GM19324 (cell line): Measurements from ENCODE around the gene UBE2Z.
"Not testable (repeated sequence)": the region's sequence is repeated elsewhere in the genome, so short reads cannot be mapped to it uniquely, and the experiment has no call there.

Source experiments
- ATAC-seq: cut with Tn5 transposase; IDR thresholded peaks from one replicate; pipeline ENCODE4 v1.9.1; 2021; ENCODE audit warnings: mild to moderate bottlenecking, moderate library complexity; ENCODE audit not compliant: unreplicated experiment, low FRiP score

Gene UBE2Z

GRCh38 chr17:48908047-48908843, at the start of gene UBE2Z:
UBE2Z (plus strand) TSS chr17:48908407; CDS start chr17:48908504, 97 bp downstream.
- peak; percentile 92 for ATAC-seq

GRCh38 chr17:48860034-48860433, 48.2 kb upstream of the UBE2Z start:
- no peak for ATAC-seq

GRCh38 chr17:48860456-48860855, 47.8 kb upstream of the UBE2Z start:
- no peak for ATAC-seq

GRCh38 chr17:48868916-48869500, 39.2 kb upstream of the UBE2Z start:
- no peak for ATAC-seq

- ATAC-seq = no peak
Measured at GRCh38 chr17:48869821-48870318, 38.3 kb upstream of the UBE2Z start.

GRCh38 chr17:48871035-48871550, 37.1 kb upstream of the UBE2Z start:
- ATAC-seq = no peak

- no peak for ATAC-seq
Measured at GRCh38 chr17:48871551-48872351, 36.5 kb upstream of the UBE2Z start.

GRCh38 chr17:48872409-48872808, 35.8 kb upstream of the UBE2Z start:
- ATAC-seq = not testable (repeated sequence)

- no peak for ATAC-seq
Measured at GRCh38 chr17:48873209-48873608, 35.0 kb upstream of the UBE2Z start.

- ATAC-seq = no peak
Measured at GRCh38 chr17:48873696-48874443, 34.3 kb upstream of the UBE2Z start.

GRCh38 chr17:48878920-48879898, 29.0 kb upstream of the UBE2Z start:
- no peak for ATAC-seq

- no peak for ATAC-seq
Measured at GRCh38 chr17:48882272-48882671, 25.9 kb upstream of the UBE2Z start.

GRCh38 chr17:48883171-48883570, 25.0 kb upstream of the UBE2Z start:
- ATAC-seq = no peak

- ATAC-seq = no peak
Measured at GRCh38 chr17:48890086-48890485, 18.1 kb upstream of the UBE2Z start.

- no peak for ATAC-seq
Measured at GRCh38 chr17:48892940-48893645, 15.1 kb upstream of the UBE2Z start.

GRCh38 chr17:48893646-48894508, 14.3 kb upstream of the UBE2Z start:
- no peak for ATAC-seq

GRCh38 chr17:48894886-48895285, 13.3 kb upstream of the UBE2Z start:
- no peak for ATAC-seq
